RPMI7951 (cell line): ENCODE measurements around the gene SDK1. TPM values are rescaled to one million over a fixed set of nuclear protein-coding genes. Genes with fewer than 3 reads are reported as not detected.

ENCODE experiments used
- DNase-seq: peaks from one replicate; pipeline ENCODE4 v3.0.0-alpha.2; 2012; ENCODE audit warnings: low read depth
- total RNA-seq: library from RNA; depleted of rRNA; stranded (reverse); fragments of >200 nt; shearing (Covaris generic); gene quantifications from 2 replicates; pipeline ENCODE4 v1.2.3, GENCODE V29; 2014

SDK1 gene
- total RNA-seq, 1 experiment from 2014 or later = 3.1 TPM

- no peak for DNase-seq
Measured at GRCh38 chr7:4175346-4175973, 874.4 kb downstream of the SDK1 start.

DNA sequence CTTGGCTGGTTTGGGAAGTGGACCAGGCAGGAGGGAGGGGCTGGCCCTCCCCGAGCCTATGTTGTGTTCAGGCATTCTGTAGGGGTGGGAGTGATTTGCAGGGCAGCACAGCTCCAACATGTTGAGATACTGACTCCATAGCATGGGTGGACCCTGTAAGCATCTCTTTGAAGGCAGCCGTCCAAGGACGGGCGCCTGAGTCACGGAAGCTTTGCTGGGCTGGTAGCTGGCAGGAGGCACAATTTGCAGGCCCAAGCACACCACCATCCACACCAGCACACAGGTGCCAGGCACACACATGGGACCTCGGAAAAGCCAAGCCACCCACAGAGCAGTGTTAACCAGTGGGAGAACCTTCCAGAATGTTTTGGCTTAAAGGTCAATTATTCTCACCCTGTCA is 875.9 kb downstream of the SDK1 start:
- DNase-seq = no peak

GRCh38 chr7:4178416-4178815 is 877.4 kb downstream of the SDK1 start:
- DNase-seq = no peak

DNA sequence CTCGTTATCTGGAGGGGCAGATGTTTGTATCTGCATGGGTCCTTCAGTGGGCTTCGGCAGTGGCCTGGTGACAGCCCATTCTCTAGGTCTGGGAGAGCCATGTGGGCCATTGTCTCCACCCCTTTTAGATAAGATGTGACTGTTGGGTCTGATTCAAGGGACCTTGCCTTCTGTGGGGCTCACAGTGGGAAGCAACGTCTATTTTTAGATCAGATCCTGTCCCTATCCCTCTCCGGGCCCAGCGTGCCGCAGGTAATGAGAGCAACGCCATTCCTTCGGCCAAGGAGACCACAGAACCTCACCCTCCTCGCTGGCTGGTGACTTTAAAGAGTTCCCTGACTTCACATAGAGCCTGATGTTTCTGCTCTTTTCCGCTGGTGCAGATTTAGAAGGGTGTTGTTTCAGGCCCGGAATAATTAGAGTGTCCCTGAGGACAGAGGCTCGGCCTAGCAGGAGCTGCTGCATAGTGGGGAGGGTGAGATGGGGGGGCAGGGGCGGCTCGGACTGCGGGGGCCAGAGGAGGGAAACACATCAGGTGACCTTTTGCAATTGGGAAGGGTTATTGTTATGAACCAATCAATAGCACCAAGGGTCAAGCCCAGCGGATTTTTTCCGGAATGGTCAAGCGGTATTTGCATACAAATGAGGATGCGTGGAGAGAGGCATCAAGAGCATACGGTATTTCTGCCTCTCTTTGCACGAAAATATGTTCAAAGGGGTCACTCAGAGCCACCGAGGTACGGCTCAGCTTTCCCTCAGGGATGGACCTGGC is 878.0 kb downstream of the SDK1 start:
- no peak for DNase-seq

DNA sequence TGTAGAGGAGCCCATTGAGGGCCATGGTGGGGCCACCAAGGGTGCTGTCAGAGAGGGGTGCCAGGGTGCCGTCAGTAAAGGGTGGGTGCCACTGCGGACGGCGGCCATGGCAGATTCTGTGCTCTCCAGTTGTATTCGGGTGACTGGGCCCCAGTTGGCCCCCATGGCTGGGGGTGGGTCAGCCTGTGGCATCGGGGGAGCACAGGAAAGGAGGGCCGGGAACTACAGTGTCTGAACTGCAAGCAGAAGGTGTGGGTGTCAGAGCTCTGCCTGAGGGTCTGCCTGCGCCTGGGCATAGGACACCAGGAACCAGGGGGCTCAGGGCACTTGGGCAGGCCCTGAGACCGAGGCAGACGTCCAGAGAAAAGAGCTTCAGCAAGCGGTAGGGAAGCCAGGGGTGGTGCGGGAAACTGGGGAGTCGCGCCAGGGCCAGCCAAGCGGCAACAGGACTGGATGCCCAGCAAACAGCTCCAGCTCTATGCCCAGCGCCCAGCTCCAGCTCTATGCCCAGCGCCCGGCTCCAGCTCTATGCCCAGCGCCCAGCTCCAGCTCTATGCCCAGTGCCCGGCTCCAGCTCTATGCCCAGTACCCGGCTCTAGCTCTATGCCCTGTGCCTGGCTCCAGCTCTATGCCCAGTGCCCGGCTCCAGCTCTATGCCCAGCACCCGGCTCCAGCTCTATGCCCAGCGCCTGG is 878.8 kb downstream of the SDK1 start:
- no peak for DNase-seq

GRCh38 chr7:4181446-4181845 is 880.4 kb downstream of the SDK1 start:
- no peak for DNase-seq

DNA sequence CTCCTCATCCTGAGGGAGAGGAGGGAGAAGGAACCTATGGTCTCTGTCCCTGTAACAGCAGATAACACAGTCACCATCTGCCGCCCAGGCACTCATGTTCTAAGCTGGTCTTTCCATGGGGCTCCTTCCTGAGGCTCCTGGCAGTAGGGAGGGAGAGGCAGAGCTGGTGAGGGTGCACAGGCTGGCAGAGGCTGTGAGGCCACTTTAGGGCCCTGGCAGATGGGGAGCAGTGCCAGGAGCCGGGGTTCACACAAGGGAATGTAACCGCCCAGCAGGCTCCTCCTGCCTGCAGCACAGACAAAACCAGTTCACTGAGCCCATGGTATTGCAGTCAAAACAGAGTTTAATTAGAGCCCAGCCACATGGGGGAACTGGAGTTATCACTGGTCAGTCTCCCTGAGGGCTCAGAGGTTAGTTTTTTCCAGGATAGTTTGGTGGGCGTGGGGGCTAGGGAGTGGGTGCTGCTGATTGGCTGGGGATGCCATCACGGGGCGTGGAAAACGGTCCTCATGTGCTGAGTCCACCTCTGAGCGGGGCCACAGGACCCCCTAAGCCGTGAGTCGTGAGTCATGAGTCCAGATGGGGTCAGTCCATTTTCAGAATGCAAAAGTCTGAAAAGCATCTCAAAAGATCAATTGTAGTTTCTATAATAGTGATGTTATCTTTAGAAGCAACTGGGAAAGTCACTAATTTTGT is 881.7 kb downstream of the SDK1 start:
- no peak for DNase-seq

GRCh38 chr7:4184653-4185052 is 883.6 kb downstream of the SDK1 start:
- DNase-seq = no peak

- no peak for DNase-seq
Measured at GRCh38 chr7:4185136-4185535, 884.1 kb downstream of the SDK1 start.

GRCh38 chr7:4185721-4186512 is 884.9 kb downstream of the SDK1 start:
- no peak for DNase-seq

DNA sequence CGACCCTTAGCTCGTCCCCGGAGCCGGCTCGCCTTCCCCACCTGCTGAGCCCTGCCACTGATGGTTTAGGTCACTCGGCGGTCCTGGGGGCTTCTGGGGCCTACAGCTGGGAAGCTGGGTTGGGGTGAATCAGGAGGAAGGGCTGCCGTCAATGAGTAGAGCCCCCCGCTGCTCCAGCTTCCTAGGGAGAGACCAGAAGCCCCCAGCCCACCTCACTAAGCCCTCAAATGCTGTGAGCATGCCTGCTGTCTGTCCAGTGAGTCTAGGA is 885.4 kb downstream of the SDK1 start:
- no peak for DNase-seq

DNA sequence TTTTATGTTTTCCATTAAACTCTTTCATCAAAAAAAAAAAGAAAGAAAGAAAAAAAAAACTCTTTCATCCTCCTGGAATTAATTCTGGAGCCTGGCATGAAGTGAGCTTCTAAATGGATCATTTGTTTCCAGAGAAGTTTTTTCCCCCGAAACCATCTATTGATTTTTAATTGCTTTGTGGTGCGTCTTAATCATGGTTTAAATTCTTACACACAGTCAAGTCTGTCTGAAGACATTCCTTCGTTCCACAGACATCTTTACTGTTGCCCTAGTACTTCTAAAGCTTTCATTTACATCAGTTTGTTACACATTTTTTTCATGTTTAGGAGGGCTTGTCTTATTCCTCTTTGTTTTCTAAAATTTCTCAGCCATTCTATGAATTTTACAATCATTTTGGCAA is 887.6 kb downstream of the SDK1 start:
- no peak for DNase-seq

DNA sequence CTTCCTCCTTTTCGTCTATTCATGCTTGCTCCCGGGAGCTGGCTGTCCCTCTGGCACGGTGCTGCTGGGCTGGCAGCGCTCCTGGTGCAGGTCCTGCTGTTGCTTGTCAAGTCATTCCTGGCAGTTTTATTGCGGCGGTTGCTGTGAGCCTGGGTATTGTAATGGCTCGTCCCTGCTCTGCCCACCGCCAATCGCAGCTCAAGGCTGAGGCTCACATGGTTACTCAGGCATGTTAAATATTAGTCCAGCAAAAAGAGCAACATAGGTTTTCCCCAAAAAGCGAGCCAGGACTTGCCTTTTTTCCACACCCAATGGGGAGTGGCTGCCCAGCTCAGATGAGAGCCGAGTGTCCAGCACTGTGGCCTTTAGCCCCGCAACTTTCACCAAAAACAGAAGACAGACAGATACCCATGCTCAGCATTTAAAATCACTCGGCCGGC is 888.1 kb downstream of the SDK1 start:
- DNase-seq = no peak

GRCh38 chr7:4190010-4190981 is 889.2 kb downstream of the SDK1 start:
- no peak for DNase-seq

- no peak for DNase-seq
Measured at GRCh38 chr7:4191046-4191445, 890.0 kb downstream of the SDK1 start.

- DNase-seq = no peak
Measured at GRCh38 chr7:4191525-4191924, 890.5 kb downstream of the SDK1 start.

- no peak for DNase-seq
Measured at GRCh38 chr7:4195660-4196059, 894.6 kb downstream of the SDK1 start.

DNA sequence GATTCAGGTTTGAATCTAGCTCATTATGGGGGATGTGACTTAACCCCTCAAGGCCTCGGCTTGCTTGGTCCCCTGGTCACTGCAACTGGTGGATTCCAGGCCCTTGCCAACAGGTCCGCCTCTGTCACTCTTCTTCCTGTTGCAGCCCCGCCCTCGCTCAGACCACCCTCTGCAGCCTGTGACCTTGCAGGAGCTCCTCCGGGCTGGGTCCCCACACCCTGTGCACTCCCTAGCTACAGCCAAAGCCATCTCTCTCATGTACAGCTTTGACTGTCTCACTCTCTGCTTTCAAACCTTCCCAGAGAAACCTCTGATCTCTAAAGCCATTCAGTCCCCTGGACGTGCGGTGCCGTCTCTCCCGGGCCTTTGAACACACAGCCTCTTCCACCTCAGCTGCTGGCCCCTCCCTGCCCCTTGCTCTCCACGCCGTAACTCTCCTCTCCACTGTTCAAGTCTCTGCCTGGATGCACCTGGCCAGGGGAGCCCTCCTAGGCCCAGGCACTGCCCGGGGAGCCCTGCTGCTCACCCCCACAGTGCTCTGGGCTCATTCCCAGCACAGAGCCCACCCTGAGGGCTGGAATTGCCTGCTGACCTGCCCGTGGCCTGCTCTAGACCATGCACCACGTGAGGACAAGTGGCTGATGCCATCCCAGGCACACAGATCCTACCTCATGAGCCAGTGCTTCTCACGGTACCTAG is 895.2 kb downstream of the SDK1 start:
- DNase-seq = no peak

- DNase-seq = no peak
Measured at GRCh38 chr7:4198301-4198700, 897.2 kb downstream of the SDK1 start.

DNA sequence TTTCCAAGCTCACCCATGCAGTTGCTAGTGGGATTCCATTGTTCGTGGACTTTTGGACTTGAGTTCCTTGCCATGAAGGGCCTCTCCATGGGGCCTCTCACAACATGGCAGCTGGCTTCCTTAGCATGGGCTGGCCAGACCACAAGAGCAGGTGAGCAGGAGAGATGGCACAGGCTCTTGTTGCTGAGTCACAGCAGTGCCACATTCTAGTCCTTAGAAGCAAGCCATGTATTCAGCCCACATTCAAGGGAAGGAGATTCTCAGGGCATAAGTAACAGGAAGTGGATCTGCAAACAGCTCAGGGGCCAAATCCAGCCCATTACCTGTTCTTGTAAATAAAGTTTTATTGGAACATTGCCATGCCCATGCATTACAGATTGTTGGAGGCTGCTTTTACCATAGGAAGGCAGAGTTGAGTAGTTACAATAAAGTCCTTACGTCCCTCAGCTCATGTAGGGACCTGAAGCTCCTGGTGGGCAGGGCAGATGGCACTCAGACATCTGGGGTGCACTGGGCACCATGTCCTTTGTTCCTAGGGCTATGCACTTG is 899.6 kb downstream of the SDK1 start:
- DNase-seq = no peak
